ENCODE results near the gene GDF15.

DNA sequence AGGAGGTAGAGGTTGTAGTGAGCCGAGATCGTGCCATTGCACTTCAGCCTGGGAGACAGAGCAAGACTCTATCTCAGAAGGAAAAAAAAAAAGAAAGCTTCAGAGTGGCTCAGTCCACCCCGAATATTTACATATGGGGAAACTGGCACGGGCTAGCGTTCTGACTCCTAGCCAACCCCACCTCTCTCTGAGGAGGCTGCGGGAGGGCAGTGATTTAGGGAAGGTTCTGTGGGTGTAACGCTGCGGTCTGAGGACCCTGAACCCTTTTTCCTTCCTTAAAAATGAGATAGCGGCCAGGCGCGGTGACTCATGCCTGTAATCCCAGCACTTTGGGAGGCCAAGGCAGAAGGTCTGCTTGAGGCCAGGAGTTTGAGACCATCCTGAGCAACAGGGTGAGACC, 6.5 kb downstream of the GDF15 start:
- TF ChIP-seq, protein P1, sequence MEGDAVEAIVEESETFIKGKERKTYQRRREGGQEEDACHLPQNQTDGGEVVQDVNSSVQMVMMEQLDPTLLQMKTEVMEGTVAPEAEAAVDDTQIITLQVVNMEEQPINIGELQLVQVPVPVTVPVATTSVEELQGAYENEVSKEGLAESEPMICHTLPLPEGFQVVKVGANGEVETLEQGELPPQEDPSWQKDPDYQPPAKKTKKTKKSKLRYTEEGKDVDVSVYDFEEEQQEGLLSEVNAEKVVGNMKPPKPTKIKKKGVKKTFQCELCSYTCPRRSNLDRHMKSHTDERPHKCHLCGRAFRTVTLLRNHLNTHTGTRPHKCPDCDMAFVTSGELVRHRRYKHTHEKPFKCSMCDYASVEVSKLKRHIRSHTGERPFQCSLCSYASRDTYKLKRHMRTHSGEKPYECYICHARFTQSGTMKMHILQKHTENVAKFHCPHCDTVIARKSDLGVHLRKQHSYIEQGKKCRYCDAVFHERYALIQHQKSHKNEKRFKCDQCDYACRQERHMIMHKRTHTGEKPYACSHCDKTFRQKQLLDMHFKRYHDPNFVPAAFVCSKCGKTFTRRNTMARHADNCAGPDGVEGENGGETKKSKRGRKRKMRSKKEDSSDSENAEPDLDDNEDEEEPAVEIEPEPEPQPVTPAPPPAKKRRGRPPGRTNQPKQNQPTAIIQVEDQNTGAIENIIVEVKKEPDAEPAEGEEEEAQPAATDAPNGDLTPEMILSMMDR (conservative IDR thresholded peaks at IDR 0.05), result no peak
- TF ChIP-seq ZFX (IDR thresholded peaks at IDR 0.05), result no peak
